ENCODE measurements around the gene ELK3. TPM values are rescaled to one million over a fixed set of nuclear protein-coding genes. Genes with fewer than 3 reads are reported as not detected.

Gene ELK3
- total RNA-seq, 3 donors from 2014 or later = 13.9 to 28.5 (median 16.5) TPM

GRCh38 chr12:96247563-96247962 lies 53.4 kb downstream of the ELK3 start:
- Histone ChIP-seq H3K36me3 (no peaks in the 10 kb centered on the region), H3K27ac (no peak overlapping the region), H3K4me3 (no peak overlapping the region), H3K27me3 (no peaks in the 10 kb centered on the region), H3K9me3 (no peaks in the 10 kb centered on the region), H3K4me1 (no peaks in the 10 kb centered on the region)
- TF ChIP-seq POLR2AphosphoS5 (IDR thresholded peaks at IDR 0.05) = no peak
- no peak for TF ChIP-seq POLR2A (IDR thresholded peaks at IDR 0.05)
- TF ChIP-seq, protein P1, sequence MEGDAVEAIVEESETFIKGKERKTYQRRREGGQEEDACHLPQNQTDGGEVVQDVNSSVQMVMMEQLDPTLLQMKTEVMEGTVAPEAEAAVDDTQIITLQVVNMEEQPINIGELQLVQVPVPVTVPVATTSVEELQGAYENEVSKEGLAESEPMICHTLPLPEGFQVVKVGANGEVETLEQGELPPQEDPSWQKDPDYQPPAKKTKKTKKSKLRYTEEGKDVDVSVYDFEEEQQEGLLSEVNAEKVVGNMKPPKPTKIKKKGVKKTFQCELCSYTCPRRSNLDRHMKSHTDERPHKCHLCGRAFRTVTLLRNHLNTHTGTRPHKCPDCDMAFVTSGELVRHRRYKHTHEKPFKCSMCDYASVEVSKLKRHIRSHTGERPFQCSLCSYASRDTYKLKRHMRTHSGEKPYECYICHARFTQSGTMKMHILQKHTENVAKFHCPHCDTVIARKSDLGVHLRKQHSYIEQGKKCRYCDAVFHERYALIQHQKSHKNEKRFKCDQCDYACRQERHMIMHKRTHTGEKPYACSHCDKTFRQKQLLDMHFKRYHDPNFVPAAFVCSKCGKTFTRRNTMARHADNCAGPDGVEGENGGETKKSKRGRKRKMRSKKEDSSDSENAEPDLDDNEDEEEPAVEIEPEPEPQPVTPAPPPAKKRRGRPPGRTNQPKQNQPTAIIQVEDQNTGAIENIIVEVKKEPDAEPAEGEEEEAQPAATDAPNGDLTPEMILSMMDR (IDR thresholded peaks at IDR 0.05) = no peak
- intact Hi-C loops (cut with DNase I; ENCODE audit: low total_unique reads) = loop anchor here (5.0 kb wide), 1 partner anchor 505 kb away; no protein-coding TSS in a partner anchor
- no peak for DNase-seq (ENCODE audit: low spot score in 2 of 2)

- TF ChIP-seq POLR2A (IDR thresholded peaks at IDR 0.05) (no peak), POLR2AphosphoS5 (IDR thresholded peaks at IDR 0.05) (peak in 1 of 3 donors; percentile 20)
- TF ChIP-seq, protein P1 (IDR thresholded peaks at IDR 0.05) = no peak
- intact Hi-C loops (cut with DNase I; ENCODE audit: low total_unique reads) = loop anchor here (5.0 kb wide), 1 partner anchor 506 kb away; no protein-coding TSS in a partner anchor
- peak overlapping the region in 1 of 2 donors; percentile 80 for H3K27ac ChIP-seq
- H3K36me3 ChIP-seq = no peaks in the 10 kb centered on the region
- no peaks in the 10 kb centered on the region for H3K27me3 ChIP-seq
- no peaks in the 10 kb centered on the region for H3K9me3 ChIP-seq
- H3K4me3 ChIP-seq = no peak overlapping the region
- H3K4me1 ChIP-seq = no peaks in the 10 kb centered on the region
- DNase-seq (ENCODE audit: low spot score in 2 of 2) = no peak
Observed at GRCh38 chr12:96248136-96248931, 54.2 kb downstream of the ELK3 start.

DNA sequence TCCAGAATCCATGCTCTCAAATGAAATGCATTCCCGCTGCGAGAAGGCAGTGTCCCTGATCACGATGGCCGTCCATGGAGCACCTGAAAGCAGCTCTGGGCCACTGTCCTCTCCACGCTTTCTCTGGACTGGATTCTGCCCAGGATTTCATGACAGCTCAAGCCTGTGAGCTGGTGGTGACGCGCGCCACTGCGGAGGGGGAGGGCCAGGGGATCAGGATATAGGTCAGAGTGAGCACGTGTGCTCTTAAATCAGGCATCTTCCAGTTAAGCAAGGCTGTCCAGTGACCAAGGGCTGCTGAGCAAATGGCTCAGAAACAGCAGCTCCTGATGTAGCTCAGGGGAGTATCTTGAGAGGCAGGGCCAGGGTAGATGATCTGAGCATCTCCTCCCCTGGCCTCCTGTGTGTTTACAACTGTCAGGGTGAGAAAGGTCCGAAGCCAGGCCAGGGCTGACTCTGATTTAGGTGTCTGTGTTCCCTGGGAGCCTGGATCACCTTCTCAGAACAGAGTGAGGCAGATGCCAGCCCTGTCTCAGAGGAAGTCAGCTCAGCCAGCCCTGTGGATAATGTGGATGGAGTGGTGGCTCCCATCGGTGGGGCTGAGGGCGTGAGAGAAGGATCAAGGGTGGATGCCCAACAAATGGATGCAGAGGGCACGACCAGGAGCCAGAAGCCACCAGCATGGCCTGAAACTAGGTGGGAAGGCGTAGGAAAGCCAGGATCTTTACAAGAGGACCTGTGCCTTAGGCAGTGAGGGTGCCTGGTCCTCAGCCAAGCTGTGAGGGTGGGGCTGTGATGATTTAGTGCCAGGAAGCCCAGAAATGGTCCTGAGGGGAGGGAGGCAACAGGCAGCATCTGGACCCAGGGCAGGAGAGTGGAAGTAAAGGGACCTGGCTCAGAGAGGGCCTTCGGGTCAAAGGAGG lies 55.3 kb downstream of the ELK3 start:
- TF ChIP-seq, protein P1 (IDR thresholded peaks at IDR 0.05) = no peak
- TF ChIP-seq POLR2AphosphoS5 (IDR thresholded peaks at IDR 0.05) (peak in 1 of 3 donors; percentile 27), POLR2A (IDR thresholded peaks at IDR 0.05) (no peak)
- no peak overlapping the region for H3K4me3 ChIP-seq
- H3K9me3 ChIP-seq = no peaks in the 10 kb centered on the region
- intact Hi-C loops (cut with DNase I; ENCODE audit: low total_unique reads) = loop anchor here (5.0 kb wide), 1 partner anchor 507 kb away; no protein-coding TSS in a partner anchor
- no peaks in the 10 kb centered on the region for H3K36me3 ChIP-seq
- no peak for DNase-seq (ENCODE audit: low spot score in 2 of 2)
- H3K27me3 ChIP-seq = no peaks in the 10 kb centered on the region
- no peaks in the 10 kb centered on the region for H3K4me1 ChIP-seq
- peak overlapping the region; percentile 50 to 80 for H3K27ac ChIP-seq

DNA sequence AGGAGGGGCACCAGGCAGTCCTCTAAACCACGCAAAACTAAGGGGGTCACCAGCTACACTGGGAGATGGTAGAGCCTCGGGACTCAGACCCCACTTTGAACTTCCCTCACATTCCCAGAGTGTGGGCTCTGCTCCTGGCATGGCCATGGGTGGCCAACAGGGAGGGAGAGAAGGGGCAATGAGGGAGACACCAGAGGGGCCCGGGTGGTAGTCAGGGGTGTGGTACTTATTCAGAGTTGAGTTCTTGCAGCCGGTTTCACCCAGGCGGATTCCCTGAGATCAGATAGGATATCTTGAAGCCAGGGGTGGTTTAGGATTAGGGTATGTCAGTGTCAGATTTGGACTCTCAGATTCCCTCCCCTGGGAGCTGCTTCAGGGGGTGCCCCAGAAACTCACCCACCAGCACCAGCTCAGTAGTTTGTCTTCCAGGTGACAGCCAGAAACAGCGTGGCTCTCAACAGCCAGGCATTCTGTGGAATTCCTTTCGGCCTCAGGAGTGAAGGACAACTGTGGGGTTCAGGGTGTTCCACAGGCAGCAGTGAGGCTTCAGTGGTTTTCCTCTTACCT lies 56.0 kb downstream of the ELK3 start:
- H3K27me3 ChIP-seq = no peaks in the 10 kb centered on the region
- H3K4me1 ChIP-seq = no peaks in the 10 kb centered on the region
- no peak for TF ChIP-seq POLR2A (IDR thresholded peaks at IDR 0.05)
- TF ChIP-seq, protein P1 (IDR thresholded peaks at IDR 0.05) = no peak
- TF ChIP-seq POLR2AphosphoS5 (IDR thresholded peaks at IDR 0.05) = no peak
- intact Hi-C loops (cut with DNase I; ENCODE audit: low total_unique reads) = no loop called here
- DNase-seq (ENCODE audit: low spot score in 2 of 2) = no peak
- no peak overlapping the region for H3K4me3 ChIP-seq
- H3K9me3 ChIP-seq = no peaks in the 10 kb centered on the region
- H3K27ac ChIP-seq = peak overlapping the region; percentile 50 to 80
- H3K36me3 ChIP-seq = no peaks in the 10 kb centered on the region
